Left kidney (tissue), 2 donors: ENCODE measurements around the gene PLEKHO2. TPM values are rescaled to one million over a fixed set of nuclear protein-coding genes. Genes with fewer than 3 reads are reported as not detected.

ENCODE experiments used
- DNase-seq: peaks from one replicate; pipeline ENCODE4 v3.0.0-alpha.2; 2013
- polyA plus RNA-seq: library from polyadenylated mRNA; unstranded; fragments of 120-200 nt; gene quantifications from one replicate; pipeline ENCODE4 v1.2.1, GENCODE V29; 2013; ENCODE audit not compliant: insufficient read length

PLEKHO2 gene
- polyA plus RNA-seq, 1 donor: 15.5 TPM

GRCh38 chr15:64892847-64893403 is 51.2 kb downstream of the PLEKHO2 start:
- no peak for DNase-seq

- DNase-seq: peak; percentile 99
Observed at GRCh38 chr15:64893481-64894394, 52.0 kb downstream of the PLEKHO2 start.

GRCh38 chr15:64894395-64895056 is 52.8 kb downstream of the PLEKHO2 start:
- DNase-seq: no peak

- DNase-seq: no peak
Observed at GRCh38 chr15:64895285-64896065, 53.8 kb downstream of the PLEKHO2 start.

GRCh38 chr15:64896371-64897069 is 54.8 kb downstream of the PLEKHO2 start:
- DNase-seq: no peak

- no peak for DNase-seq
Observed at GRCh38 chr15:64897345-64897985, 55.8 kb downstream of the PLEKHO2 start.

GRCh38 chr15:64898406-64898805 is 56.7 kb downstream of the PLEKHO2 start:
- DNase-seq: no peak

GRCh38 chr15:64901141-64901540 is 59.4 kb downstream of the PLEKHO2 start:
- DNase-seq: no peak

GRCh38 chr15:64901914-64902313 is 60.2 kb downstream of the PLEKHO2 start:
- DNase-seq: no peak

GRCh38 chr15:64902863-64903262 is 61.1 kb downstream of the PLEKHO2 start:
- DNase-seq: no peak

- no peak for DNase-seq
Observed at GRCh38 chr15:64903326-64903950, 61.7 kb downstream of the PLEKHO2 start.

- DNase-seq: no peak
Observed at GRCh38 chr15:64904189-64904588, 62.5 kb downstream of the PLEKHO2 start.

- peak; percentile 65 for DNase-seq
Observed at GRCh38 chr15:64905119-64905831, 63.6 kb downstream of the PLEKHO2 start.

- DNase-seq: no peak
Observed at GRCh38 chr15:64905941-64906340, 64.2 kb downstream of the PLEKHO2 start.

- no peak for DNase-seq
Observed at GRCh38 chr15:64906402-64906801, 64.7 kb downstream of the PLEKHO2 start.

- DNase-seq: no peak
Observed at GRCh38 chr15:64907991-64908390, 66.3 kb downstream of the PLEKHO2 start.

GRCh38 chr15:64909546-64909945 is 67.8 kb downstream of the PLEKHO2 start:
- no peak for DNase-seq

GRCh38 chr15:64911311-64912186 is 69.8 kb downstream of the PLEKHO2 start, which contains the start of gene ANKDD1A:
ANKDD1A (plus strand) TSS chr15:64911902; CDS start chr15:64911931, 29 bp downstream.
- DNase-seq: peak; percentile 78
